MCF 10A (cell line): ENCODE results near the gene RBM47. TPM values are rescaled to one million over a fixed set of nuclear protein-coding genes. Genes with fewer than 3 reads are reported as not detected.

Experiments
- BruUV-seq: library from RNA; stranded (reverse); fragments of 400-500 nt; replicated peaks from 2 replicates; lab custom pipeline; 2021; lab: Mats Ljungman, UMichigan
- CTCF ChIA-PET: fragments of 300-600 bp; sonication (Branson Sonifier 250); formaldehyde crosslinking; extraction: SDS; loops from one replicate; lab custom pipeline; 2021; ENCODE audit warnings: antibody characterized with exemption, inconsistent platforms; lab: Yijun Ruan, JAX
- POLR2A ChIA-PET: fragments of 300-600, 350-650 bp; sonication (Branson Sonifier 250); formaldehyde crosslinking; extraction: SDS; loops from one replicate; lab custom pipeline; 2020; ENCODE audit warnings: antibody characterized with exemption, inconsistent platforms; lab: Yijun Ruan, JAX
- DNase-seq: peaks from one replicate; pipeline ENCODE4 v3.0.0-alpha.2; 2018; ENCODE audit not compliant: unreplicated experiment
- H3K27ac Mint-ChIP-seq: one replicate; pipeline ENCODE4 v1.8.0; 2022; ENCODE audit warnings: mild to moderate bottlenecking, low read depth, mixed read lengths; ENCODE audit not compliant: unreplicated experiment
- H3K27me3 Mint-ChIP-seq: one replicate; pipeline ENCODE4 v1.8.0; 2022; ENCODE audit warnings: mixed read lengths; ENCODE audit not compliant: insufficient read depth, unreplicated experiment
- H3K36me3 Mint-ChIP-seq: one replicate; pipeline ENCODE4 v1.8.0; 2022; ENCODE audit warnings: mild to moderate bottlenecking, moderate library complexity, mixed read lengths; ENCODE audit not compliant: insufficient read depth, unreplicated experiment
- H3K4me1 Mint-ChIP-seq: one replicate; pipeline ENCODE4 v1.8.0; 2022; ENCODE audit warnings: mixed read lengths; ENCODE audit not compliant: insufficient read depth, unreplicated experiment
- H3K4me3 Mint-ChIP-seq: one replicate; pipeline ENCODE4 v1.8.0; 2022; ENCODE audit warnings: mild to moderate bottlenecking, moderate library complexity, mixed read lengths; ENCODE audit not compliant: unreplicated experiment
- H3K9me3 Mint-ChIP-seq: one replicate; pipeline ENCODE4 v1.8.0; 2022; ENCODE audit warnings: mixed read lengths; ENCODE audit not compliant: unreplicated experiment
- CTCF ChIP-seq: fragments of 200-600 bp; IDR thresholded peaks from one replicate; pipeline ENCODE4 v1.8.0; 2022; ENCODE audit warnings: antibody characterized with exemption, mild to moderate bottlenecking; ENCODE audit not compliant: unreplicated experiment
- intact Hi-C: fragments of 100-400 bp; cut with micrococcal nuclease; formaldehyde crosslinking; loops from 2 replicates; pipeline ENCODE4 v1.14.1; 2022
- total RNA-seq: library from RNA; stranded (reverse); gene quantifications from 2 replicates; pipeline ENCODE4 v1.2.3, GENCODE V29; 2022

Gene RBM47
- total RNA-seq, 1 experiment from 2014 or later = 1.8 TPM

DNA sequence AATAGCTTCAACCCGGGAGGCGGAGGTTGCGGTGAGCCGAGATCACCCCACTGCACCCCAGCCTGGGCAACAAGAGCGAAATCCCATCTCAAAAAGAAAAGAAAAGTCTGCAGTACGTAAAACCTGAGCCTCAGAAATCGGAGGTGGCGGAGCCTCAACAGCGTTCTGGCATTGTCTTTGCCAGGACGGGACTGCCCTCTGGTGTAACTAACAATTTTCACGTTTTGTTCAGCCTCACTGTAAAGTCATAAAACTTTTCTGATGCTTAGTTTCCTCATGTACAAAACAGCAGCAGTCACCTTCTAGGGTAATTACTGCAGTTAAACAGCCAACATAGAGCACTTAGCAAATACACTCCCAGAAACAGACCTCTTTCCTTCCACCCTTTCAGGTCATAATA lies 121.7 kb downstream of the RBM47 start:
- intact Hi-C loops = no loop called here
- Mint-ChIP-seq H3K27me3 (no peaks in the 10 kb centered on the region), H3K4me3 (no peak overlapping the region), H3K27ac (no peak overlapping the region), H3K4me1 (no peaks in the 10 kb centered on the region), H3K9me3 (no peaks in the 10 kb centered on the region), H3K36me3 (no peaks in the 10 kb centered on the region)
- CTCF ChIA-PET = interaction anchor here (0.6 to 1.0 kb wide), 2 partner anchors 358 to 529 kb away, joined by 3 to 5 read pairs; no protein-coding TSS in a partner anchor
- no TSS peak for BruUV-seq
- no peak for DNase-seq
- TF ChIP-seq CTCF = no peak
- POLR2A ChIA-PET = no interaction called here

GRCh38 chr4:40506492-40506891 lies 123.2 kb downstream of the RBM47 start:
- Mint-ChIP-seq H3K4me1 (no peaks in the 10 kb centered on the region), H3K27me3 (no peaks in the 10 kb centered on the region), H3K4me3 (no peak overlapping the region), H3K27ac (no peak overlapping the region), H3K36me3 (no peaks in the 10 kb centered on the region), H3K9me3 (no peaks in the 10 kb centered on the region)
- POLR2A ChIA-PET = no interaction called here
- DNase-seq = peak; percentile 50
- no peak for TF ChIP-seq CTCF
- CTCF ChIA-PET = interaction anchor here (0.8 kb wide), 1 partner anchor 197 kb away, joined by 3 read pairs; no protein-coding TSS in a partner anchor
- BruUV-seq = no TSS peak
- intact Hi-C loops = no loop called here

DNA sequence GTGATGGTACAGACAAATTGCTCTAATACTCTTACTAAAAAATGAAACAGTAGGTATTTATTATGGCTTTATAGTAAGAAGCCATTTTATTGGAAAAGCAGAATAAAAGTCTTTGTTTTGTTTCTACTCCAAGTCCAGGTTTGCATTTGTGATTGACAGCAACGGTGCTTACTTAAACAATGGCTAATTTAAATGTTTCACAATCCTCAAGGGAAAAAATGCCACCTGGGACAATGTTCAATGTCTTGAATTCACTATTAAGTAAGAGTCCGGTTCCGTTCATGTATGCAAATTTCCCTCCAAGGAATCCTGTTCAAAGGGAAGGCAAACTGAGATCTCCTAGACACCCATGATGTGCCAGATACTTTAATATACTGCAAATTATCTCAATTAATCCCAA lies 123.6 kb downstream of the RBM47 start:
- no peak for TF ChIP-seq CTCF
- POLR2A ChIA-PET = interaction anchor here (0.8 kb wide), 1 partner anchor 650 kb away, joined by 3 read pairs; no protein-coding TSS in a partner anchor
- Mint-ChIP-seq H3K4me1 (no peaks in the 10 kb centered on the region), H3K9me3 (no peaks in the 10 kb centered on the region), H3K4me3 (no peak overlapping the region), H3K27me3 (no peaks in the 10 kb centered on the region), H3K27ac (no peak overlapping the region), H3K36me3 (no peaks in the 10 kb centered on the region)
- intact Hi-C loops = no loop called here
- CTCF ChIA-PET = interaction anchor here (0.8 kb wide), 1 partner anchor 196 kb away, joined by 3 read pairs; no protein-coding TSS in a partner anchor
- no TSS peak for BruUV-seq
- peak; percentile 65 for DNase-seq

GRCh38 chr4:40502934-40503333 lies 126.7 kb downstream of the RBM47 start:
- H3K27ac Mint-ChIP-seq = no peak overlapping the region

More at GRCh38 chr4:40502934-40503333, 126.7 kb downstream of the RBM47 start:
- no peak for DNase-seq
- Mint-ChIP-seq H3K27me3 (no peaks in the 10 kb centered on the region), H3K36me3 (no peaks in the 10 kb centered on the region), H3K9me3 (no peaks in the 10 kb centered on the region), H3K4me1 (no peaks in the 10 kb centered on the region), H3K4me3 (no peak overlapping the region)
- POLR2A ChIA-PET = no interaction called here
- TF ChIP-seq CTCF = no peak
- BruUV-seq = no TSS peak
- CTCF ChIA-PET = no interaction called here
- intact Hi-C loops = no loop called here
